Suppressor macrophage treated with lipopolysaccharide for 4 hours (primary cell): ENCODE measurements around the gene MYH16.

Source experiments
- DNase-seq: peaks from one replicate; pipeline ENCODE4 v3.0.0-alpha.2; 2020

The MYH16 gene

GRCh38 chr7:99359465-99360154, 87.0 kb downstream of the MYH16 start:
- no peak for DNase-seq
